Activated T-cell treated with anti-CD3 and anti-CD28 coated beads for 4 hours (primary cell): Measurements from ENCODE around the gene TBC1D24.

Source experiments
- DNase-seq: peaks from one replicate; pipeline ENCODE4 v3.0.0-alpha.2; 2020

TBC1D24 gene

DNA sequence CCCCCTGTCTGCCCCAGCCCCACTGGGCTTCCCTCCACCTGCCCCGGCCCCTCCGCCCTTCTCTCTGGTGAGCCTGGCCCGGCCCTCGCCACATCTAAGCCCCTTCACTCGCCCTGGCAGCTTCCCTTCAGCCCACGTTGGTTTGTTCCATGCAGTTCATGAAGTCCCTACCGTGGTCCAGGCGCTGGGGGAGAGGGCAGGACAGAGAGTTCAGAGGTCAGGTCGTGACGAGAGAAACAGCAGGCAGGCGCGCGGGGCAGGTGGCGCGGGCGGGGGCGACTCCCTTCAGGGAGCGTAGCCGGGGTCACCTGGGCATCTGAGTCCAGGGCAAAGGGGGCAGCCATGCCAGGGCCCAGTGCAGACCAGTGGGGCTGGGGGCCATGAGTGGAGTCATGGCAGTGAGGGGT lies 23.9 kb upstream of the TBC1D24 start:
- no peak for DNase-seq

DNA sequence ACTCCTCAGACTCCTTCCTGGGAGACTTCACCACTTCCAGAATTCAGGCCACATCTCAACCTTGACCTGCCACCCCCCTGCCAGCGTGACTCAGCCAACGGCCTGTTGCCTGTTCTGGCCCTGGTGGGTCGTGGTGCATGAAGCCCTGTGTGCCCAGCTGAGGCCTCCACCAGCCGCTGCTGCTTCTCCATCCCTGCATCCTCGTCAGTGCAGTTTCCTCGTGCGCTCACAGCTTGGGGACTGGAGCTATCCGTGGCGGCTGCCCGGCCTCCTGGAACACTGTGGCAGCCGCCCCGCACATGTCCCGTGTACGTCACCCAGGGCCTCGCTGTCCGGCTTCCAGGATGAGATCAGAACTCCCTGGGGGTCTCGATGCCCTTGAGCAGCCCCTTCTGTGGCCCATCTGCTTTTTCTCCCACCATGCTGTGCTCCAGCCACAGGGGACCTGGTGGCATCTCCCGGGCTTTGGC lies 23.0 kb upstream of the TBC1D24 start:
- no peak for DNase-seq

DNA sequence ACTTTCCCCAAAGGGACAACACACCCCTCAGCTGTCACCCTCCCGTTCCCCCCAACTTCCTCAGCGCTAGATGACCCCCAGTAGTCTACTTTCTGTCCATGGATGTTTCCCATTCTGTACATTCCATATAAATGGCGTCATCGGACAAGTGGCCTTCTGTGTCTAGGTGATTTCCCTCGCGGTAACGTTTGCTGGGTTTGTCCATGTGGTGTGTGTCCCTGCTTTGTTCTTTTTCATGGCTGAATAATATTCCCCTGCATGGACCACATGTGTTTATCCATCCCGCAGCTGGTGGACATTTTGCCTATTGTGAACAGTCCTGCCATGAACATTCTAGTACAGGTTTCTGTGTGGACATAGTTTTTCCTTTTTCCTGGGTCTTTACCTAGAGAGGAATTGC lies 22.3 kb upstream of the TBC1D24 start:
- DNase-seq, result no peak

DNA sequence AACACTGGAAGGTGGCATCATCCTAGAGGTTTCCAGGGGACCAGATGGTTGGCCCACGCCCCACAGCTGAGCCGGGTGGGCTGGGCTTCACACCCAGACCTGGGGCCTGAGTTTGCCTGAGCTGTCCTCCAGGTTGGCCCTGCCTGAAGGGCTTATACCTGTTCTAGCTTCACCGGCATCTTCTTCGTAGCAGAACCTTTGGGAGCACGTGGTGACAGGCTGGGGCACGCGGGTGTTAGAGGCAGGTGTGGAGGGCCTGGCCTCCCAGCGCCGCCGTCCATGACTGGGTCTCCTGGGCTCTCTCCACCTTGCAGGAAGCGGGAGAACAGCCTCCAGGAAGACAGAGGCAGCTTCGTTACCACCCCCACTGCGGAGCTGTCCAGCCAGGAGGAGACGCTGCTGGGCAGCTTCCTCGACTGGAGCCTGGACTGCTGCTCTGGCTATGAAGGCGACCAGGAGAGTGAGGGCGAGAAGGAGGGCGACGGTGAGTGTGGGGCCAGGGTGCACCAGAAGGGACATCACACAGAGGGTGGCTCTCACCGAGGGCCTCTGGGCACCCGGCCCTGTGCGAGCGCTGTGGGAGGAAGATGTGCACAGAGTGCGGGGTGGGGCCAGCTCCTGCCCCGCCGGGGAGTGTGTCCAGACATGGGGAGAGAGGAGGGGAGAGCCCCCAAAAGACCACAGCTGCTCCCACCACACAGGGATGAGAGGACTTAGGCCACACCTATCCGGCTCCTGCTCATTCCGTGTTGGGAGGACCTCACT lies 19.7 kb upstream of the TBC1D24 start:
- DNase-seq, result no peak

DNA sequence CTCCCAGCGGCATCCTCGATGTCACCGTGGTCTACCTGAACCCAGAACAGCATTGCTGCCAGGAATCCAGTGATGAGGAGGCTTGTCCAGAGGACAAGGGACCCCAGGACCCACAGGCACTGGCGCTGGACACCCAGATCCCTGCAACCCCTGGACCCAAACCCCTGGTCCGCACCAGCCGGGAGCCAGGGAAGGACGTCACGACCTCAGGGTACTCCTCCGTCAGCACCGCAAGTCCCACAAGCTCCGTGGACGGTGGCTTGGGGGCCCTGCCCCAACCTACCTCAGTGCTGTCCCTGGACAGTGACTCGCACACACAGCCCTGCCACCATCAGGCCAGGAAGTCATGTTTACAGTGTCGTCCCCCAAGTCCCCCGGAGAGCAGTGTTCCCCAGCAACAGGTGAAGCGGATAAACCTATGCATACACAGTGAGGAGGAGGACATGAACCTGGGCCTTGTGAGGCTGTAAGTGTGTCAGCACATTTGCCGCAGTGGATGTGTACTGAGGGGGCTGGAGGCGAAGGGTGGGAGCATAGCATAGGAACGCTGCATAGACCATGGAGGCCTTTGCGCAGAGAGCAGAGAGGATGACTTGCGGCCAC lies 18.3 kb upstream of the TBC1D24 start:
- DNase-seq, result no peak

DNA sequence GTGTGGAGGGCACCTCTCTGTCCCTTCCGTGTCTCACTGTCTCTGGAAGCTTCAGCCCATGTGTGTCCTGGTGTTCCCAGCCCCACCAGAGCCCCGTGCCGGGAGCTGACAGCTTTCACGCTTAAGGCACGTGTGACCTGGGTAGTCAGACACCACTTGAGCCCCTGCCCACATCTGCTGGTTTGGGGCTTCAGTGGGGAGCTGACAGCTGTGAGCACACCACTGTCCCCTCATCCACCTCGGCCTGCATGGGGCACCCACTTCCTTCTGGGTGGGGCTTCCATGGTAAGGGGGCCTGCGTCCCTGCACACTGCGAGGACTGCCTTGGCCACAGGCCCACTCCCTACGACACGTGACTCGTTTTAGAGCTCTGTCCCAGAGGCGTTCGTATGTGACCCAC lies 17.7 kb upstream of the TBC1D24 start:
- DNase-seq, result no peak

DNA sequence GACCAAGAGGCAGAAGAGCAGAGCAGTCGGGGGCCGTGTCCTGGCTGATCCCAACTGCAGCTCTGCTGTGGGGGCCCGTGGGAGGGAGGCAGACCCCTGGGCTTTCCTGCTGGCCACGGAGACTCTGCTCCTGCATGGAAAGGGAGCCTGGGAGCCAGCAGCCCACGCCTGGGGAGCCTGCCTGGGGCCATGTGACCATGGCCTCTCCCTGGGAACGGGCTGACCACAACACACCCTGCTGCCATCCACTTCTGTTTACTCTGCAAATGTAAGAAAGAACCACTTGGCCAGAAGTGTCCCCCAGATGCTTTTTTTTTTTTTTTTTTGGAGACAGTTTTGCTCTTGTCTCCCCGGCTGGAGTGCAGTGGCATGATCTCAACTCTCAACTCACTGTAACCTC lies 17.0 kb upstream of the TBC1D24 start:
- no peak for DNase-seq

DNA sequence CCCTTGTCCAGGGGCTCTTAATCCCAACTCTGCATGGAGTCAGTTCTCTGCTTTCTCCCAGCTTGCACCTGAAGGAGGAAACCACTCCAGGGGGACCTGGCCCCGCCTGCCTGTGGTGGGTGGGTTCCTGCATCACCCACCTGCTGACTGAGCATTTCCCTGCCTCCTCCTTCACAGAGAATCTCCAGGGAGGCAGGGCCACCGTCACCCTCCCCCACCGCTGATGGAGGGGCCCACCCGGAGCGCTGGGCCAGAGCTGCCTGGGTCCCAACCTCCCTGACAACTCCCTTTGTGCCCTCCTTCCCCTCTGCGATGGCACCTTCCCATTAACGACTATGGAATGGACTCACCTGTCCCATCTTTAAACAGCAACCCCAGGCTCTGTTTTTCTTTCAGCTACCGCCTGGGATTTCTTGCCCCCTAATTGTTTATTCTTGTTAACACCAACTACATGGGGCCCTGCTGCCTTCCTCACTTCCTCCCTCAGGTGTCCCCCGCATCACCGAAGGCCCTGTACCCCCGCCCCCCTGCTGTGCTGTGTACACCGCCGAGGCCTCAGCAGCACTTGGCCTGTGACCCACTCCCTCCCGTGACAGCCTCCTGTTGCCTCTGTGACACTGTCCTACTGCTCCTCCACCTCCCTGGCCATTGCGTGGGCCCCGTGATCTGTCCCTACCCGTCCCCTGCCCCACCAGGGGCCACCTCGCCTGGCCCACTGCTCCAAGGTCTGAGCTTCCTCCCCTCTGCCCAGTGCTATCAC lies 15.9 kb upstream of the TBC1D24 start:
- DNase-seq, result no peak

DNA sequence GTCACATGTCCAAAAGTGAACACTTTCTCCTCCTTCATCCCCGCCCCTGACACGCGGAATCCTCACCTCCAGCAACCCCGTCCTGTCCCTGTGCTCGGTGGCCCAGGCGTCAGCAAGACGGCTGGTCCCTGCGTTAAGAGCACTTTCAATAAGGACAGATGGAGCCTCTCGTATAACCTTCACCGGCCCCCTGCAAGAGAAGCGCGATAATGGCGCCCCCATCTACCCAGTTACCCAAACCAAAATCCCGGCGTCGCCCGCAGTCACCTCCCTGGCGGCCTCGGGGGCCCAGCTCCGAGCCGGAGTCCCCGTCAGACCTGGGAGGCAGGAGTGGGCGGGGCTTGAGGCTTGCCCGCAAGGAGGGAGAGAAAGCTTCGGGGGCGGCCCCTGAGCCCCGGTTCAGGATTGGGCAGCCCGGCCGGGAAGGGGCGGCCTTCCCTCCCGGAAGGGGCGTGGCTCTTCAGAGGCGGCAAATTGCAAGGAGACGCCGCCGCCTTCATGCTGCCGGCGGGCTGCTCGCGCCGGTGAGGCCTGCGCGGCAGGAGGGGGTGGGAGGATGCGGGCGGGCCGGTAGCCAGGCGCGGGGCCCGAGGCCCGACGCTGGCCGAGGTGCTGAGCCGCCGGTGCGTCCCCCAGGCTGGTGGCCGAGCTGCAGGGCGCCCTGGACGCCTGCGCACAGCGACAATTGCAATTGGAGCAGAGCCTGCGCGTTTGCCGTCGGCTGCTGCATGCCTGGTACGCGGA lies 15.1 kb upstream of the TBC1D24 start, which contains the start of gene TEDC2:
TSS of gene TEDC2 (plus strand) at position 463 of the 744 bp plus-strand sequence. CDS start at position 499, 36 bp downstream.
- peak; percentile 95 for DNase-seq

DNA sequence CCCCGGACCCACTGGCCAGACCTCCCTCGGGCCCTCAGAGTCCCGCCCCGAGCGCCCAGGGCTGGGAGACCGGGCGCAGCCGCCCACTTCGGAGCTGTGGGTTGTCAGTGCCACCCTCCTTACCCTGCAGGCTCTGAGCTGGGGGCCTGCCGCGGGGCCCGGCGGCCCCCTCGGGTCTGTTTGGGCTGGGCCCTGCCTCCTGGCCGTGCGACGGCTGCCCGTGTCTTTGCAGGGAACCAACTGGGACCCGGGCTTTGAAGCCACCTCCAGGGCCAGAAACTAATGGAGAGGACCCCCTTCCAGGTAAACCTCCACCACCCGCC lies 14.6 kb upstream of the TBC1D24 start:
- no peak for DNase-seq

DNA sequence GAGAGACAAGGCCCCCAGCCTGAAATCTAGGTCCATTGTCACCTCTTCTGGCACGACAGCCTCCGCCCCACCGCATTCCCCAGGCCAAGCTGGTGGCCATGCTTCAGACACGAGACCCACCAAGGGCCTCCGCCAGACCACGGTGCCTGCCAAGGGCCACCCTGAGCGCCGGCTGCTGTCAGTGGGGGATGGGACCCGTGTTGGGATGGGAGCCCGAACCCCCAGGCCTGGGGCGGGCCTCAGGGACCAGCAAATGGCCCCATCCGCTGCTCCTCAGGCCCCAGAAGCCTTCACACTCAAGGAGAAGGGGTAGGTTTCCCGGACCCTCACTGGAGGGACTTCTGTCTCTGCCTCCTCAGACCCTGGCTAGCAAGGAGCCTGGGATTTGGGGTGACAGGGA lies 14.0 kb upstream of the TBC1D24 start:
- DNase-seq, result no peak

DNA sequence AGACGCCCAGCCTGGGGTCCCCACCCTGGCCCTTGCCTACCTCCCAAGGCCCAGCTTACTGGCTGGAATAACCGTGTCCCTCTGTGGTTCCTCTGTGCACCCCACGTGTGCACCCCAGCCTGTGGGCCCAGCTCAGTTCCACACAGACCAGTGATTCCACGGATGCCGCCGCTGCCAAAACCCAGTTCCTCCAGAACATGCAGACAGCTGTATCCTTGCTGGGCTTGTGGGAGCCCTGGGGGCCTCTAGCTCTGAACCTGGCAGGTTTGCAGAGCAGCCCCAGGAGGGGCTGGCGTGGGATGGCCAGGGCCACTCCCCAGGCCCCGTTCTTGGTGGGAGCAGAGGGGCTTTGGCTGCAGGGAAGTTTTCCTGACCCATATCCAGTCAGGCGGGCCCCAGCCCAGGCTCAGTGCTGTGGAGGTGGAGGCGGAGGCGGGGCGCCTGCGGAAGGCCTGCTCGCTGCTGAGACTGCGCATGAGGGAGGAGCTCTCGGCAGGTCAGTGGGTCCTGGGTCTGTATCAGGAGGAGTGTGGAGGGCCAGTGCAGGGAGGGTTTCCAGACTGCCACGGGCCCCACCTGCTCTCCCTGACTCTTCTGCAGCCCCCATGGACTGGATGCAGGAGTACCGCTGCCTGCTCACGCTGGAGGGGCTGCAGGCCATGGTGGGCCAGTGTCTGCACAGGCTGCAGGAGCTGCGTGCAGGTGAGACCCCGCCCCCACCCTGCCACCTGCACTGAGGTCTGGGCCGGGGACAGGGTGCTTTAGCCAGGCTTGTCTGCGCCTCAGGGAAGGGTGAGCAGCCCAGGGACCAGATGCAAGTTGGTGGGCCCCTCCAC lies 12.7 kb upstream of the TBC1D24 start:
- no peak for DNase-seq

DNA sequence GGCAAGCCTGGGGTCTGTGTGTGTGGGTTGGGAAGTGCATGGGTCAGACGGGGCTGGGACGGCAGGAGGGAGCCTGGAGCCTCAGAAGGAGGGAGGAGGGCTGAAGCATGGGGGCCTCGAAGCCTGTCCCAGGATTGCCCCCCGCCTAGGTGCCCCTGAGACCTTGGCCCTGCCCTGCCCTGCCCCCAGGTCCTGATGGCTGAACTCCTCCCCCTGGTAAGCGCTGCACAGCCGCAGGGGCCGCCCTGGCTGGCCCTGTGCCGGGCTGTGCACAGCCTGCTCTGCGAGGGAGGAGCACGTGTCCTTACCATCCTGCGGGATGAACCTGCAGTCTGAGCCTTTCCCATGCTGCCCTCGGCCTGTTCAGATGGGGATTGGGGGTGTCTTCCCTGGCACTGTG lies 10.6 kb upstream of the TBC1D24 start:
- DNase-seq, result no peak

DNA sequence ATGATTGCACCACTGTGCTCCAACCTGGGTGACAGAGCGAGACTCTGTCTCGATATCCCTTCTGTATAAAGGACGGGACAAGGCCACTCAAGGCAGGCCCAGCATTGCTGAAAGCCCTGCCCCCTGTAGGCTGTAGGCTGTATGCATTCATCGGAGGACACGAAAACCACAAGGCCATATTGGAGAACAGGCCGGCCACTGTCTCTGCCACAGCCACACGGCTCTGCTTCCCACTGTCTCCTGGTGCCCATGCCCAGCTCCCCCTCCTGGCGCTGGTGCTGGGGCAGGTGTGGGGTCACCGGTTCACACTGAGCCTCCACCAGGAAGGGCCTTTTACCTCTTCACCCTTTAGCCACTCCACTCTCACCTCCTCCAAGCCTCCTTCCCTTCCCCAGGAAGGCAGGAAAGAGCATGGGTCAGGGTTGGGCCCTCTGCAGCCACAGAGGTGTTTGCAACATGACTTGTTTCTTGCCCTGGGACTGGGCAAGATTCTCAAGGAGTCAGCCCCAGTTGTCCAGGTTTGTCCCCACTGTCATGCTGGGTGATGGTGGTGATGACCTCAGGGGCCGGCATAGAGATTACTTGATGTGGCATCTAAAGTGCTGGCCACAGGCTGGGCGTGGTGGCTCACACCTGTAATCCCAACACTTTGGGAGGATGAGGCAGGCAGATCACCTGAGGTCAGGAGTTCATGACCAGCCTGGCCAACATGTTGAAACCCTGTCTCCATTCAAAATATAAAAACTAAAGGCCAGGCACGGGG lies 9.1 kb upstream of the TBC1D24 start:
- no peak for DNase-seq

DNA sequence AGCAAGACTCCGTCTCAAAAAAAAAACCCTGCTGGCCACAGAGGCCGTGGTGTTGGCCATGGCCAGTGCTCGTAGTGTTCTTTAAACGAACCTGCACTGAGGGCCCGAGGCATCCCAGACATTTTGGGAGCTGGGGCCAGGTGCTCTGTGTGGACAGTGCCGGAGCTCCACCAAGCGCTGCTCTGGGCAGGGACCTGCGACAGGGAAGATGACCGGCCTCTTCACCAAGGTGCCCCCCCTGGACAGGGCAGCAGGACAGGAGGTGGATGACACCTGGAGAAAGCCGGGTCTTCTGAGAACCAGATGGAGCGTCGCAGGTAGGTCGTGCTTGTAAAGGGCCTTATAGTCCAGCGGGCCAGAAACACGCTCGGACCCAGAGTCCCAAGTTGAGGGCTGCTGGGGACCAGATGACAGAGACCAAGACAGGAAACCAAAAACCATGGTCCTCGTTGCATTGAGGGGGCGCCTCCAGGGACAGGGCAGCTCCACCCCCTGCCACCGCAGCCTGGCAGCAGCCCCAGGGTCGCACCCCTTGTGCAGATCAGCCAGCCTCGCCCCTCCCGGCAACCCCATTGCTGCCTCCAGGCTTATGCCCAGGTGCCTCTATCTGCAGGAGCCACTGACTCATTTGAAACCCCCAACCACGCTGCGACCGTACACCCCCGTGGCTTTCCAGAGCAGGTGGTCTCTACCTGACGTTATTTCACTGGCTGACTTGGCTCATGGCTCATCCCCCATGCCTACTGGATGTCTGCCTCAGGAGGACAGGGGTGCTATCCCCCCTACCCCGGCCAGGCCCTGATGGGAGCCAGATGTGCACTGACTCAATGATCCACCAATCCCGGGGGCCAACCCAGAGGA lies 8.0 kb upstream of the TBC1D24 start:
- no peak for DNase-seq

DNA sequence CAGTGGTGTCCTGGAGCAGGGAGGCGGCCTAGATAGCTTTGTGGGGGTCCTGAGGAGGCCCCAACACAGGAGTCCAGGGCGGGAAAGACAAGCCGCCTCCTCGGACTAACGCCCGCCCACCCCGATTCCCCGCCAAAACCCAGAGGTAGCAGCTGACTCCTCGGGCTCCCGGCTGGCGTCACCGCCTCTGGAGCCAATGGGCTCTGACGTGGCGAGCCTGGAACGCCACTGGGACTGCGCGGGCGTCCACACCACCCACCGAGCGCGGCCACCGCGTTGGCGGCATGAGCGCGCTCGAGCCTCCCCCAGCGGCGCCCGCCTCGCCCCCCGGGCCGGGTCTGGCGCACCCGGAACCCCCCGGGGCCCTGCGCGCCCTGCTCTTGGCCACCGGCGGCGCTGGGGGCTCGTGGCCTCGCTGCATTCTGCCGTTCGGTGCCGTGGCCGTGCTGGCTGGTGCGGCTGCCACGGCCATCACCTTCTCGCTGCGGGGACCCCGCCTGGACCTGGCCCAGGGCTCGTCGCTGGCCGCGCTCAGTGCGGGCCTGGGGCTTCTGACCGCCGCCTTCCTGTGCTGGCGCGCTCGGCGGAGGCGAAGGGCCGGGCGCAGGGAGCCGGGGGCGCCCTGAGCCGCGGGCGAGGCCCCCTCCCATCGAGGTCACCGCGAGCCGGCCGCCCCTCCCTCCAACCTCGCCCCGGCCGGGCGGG lies 7.2 kb upstream of the TBC1D24 start:
- no peak for DNase-seq

DNA sequence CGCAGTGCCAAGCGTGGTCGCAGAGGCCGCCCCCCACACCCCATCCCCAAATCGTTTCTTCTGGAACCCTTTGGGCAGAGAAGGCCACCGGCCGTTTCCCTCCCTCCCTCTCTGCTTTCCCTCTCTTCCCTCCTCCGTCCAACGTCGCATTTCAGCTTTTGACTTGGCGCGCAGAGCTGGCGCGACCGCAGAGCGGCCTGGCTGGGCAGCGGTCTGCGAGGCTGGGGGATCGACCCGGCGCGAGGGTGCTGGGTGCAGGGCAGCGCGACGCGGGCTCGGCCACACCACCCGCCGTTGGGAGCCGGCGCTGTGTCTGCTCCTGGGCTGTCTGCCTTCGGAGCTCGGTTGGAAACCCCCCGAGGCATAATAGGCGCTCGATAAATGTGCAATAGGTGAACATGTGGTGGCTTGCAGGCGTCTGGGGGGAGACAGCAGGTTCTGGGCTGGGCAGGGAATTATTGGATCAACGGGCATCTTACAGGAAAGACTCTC lies 6.6 kb upstream of the TBC1D24 start:
- DNase-seq, result no peak

DNA sequence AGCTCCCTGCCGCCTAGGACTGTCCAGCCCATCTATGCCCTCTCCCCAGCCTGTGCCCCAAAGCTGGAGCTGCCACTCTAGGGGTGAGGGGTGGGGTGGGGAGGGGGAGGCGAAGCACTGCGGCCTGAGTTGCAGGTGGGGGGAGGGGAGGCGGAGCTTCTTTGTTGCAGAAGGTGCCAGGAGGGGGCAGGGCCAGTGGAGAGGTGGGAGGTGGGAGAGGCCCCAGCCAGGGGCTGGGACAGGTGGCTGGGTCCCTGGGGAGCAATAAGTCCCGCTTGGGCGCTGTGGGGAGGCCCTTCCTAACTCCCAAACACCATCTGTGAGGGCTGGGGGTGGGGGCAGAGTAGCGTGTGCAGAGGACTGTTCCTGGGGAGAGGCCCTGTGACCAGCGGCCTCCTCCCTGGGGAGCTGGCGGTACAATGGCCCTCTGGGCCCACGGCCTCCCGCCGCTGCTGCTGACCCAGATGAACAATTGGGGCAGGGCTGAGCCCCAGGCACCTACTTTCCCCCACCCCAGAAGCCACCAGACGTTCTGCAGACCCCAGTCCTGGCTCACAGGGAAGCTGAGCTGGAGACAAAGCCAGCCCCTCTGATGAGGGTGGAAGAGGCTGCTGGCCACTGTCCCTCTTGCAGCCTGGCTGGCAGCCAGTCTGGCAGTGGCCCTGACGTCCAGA lies 6.1 kb upstream of the TBC1D24 start:
- no peak for DNase-seq
